ENCODE results near the gene PLEKHB1. TPM values are rescaled to one million over a fixed set of nuclear protein-coding genes. Genes with fewer than 3 reads are reported as not detected.

The PLEKHB1 gene
- total RNA-seq: 0.61 TPM in 1 of 2 replicates, not detected in the other

GRCh38 chr11:73645972-73646631 is at the start of gene PLEKHB1:
Gene PLEKHB1, plus strand, starts transcription at chr11:73646581. Its CDS starts 28 bp downstream, at chr11:73646609.

GRCh38 chr11:73597956-73598718 is 48.2 kb upstream of the PLEKHB1 start, which contains the start of gene FAM168A:
Gene FAM168A, minus strand, starts transcription at chr11:73598112. Its CDS starts 129,638 bp downstream, at chr11:73468474.

Other genes with a start within 250 kb of the PLEKHB1 start
- 6.5 and 7.1 TPM in 2 replicates for gene FAM168A, start 48.5 kb upstream of the PLEKHB1 start, total RNA-seq
- 105 and 117 TPM in 2 replicates for gene RAB6A, start 114.5 kb downstream of the PLEKHB1 start, total RNA-seq
- gene MRPL48, start 141.3 kb downstream of the PLEKHB1 start, total RNA-seq: 28.0 and 43.2 TPM in 2 replicates
- 79.3 and 79.9 TPM in 2 replicates for gene COA4, start 230.3 kb downstream of the PLEKHB1 start, total RNA-seq
- gene PAAF1, start 230.4 kb downstream of the PLEKHB1 start, total RNA-seq: 6.8 and 9.1 TPM in 2 replicates